ENCODE results near the gene SF3B3. TPM values are rescaled to one million over a fixed set of nuclear protein-coding genes. Genes with fewer than 3 reads are reported as not detected.

SF3B3 gene
- total RNA-seq, 1 experiment from 2014 or later, result 253 TPM

GRCh38 chr16:70494202-70494770 is 29.3 kb upstream of the SF3B3 start:
- H3K27ac ChIP-seq (ENCODE audit: low read length), result no peak overlapping the region
- H3K9me3 ChIP-seq (ENCODE audit: control insufficient read depth, insufficient read depth, low read depth, low read length), result no peaks in the 10 kb centered on the region
- no peak for DNase-seq (ENCODE audit: low read depth, low spot score)
- in situ Hi-C loops (cut with HindIII; ENCODE audit: low pct_unique_long_range_greater_than_20kb, low sequenced_read_pairs), result no loop called here
- no peaks in the 10 kb centered on the region for H3K27me3 ChIP-seq (ENCODE audit: control insufficient read depth, insufficient read depth, low read length)
- TF ChIP-seq CTCF (IDR thresholded peaks at IDR 0.05), result no peak
- TF ChIP-seq REST (IDR thresholded peaks at IDR 0.05; ENCODE audit: insufficient read depth in 1 of 2, low read depth in 2 of 2, low read length in 1 of 2), result no peak
- no peak for ATAC-seq
- intact Hi-C loops (cut with micrococcal nuclease; ENCODE audit: unreplicated experiment), result no loop called here
- H3K4me3 ChIP-seq (ENCODE audit: low read depth in 2 of 2, low read length in 2 of 2), result no peak overlapping the region
- peaks cover 4% of the 10 kb centered on the region; the same call in 1 of the 2 replicates for H3K36me3 ChIP-seq (ENCODE audit: control insufficient read depth, insufficient read depth, low read length)
- POLR2A ChIA-PET, result interaction anchor here (0.7 kb wide), 1 partner anchor 1422 kb away, joined by 9 read pairs; no protein-coding TSS in a partner anchor
- no TSS peak for BruUV-seq (replicated peaks)
- CTCF ChIA-PET, result no interaction called here
- H3K4me1 ChIP-seq (ENCODE audit: control insufficient read depth, insufficient read depth, low read length), result no peaks in the 10 kb centered on the region

- H3K27ac ChIP-seq (ENCODE audit: low read length), result no peak overlapping the region
- POLR2A ChIA-PET, result interaction anchor here (0.7 kb wide), 1 partner anchor 1421 kb away, joined by 9 read pairs; no protein-coding TSS in a partner anchor
- H3K27me3 ChIP-seq (ENCODE audit: control insufficient read depth, insufficient read depth, low read length), result no peaks in the 10 kb centered on the region
- no peak for TF ChIP-seq SIN3A (IDR thresholded peaks at IDR 0.05; ENCODE audit: borderline replicate concordance, insufficient read depth, low read depth, low read length)
- TF ChIP-seq CTCF (IDR thresholded peaks at IDR 0.05), result no peak
- DNase-seq (ENCODE audit: low read depth, low spot score), result no peak
- no peak for ATAC-seq
- H3K9me3 ChIP-seq (ENCODE audit: control insufficient read depth, insufficient read depth, low read depth, low read length), result no peaks in the 10 kb centered on the region
- intact Hi-C loops (cut with micrococcal nuclease; ENCODE audit: unreplicated experiment) (no loop called here), in situ Hi-C loops (cut with HindIII; ENCODE audit: low pct_unique_long_range_greater_than_20kb, low sequenced_read_pairs) (no loop called here)
- no TSS peak for BruUV-seq (replicated peaks)
- H3K36me3 ChIP-seq (ENCODE audit: control insufficient read depth, insufficient read depth, low read length), result peaks cover 4% of the 10 kb centered on the region; the same call in 1 of the 2 replicates
- CTCF ChIA-PET, result no interaction called here
- H3K4me3 ChIP-seq (ENCODE audit: low read depth in 2 of 2, low read length in 2 of 2), result no peak overlapping the region
- no peaks in the 10 kb centered on the region for H3K4me1 ChIP-seq (ENCODE audit: control insufficient read depth, insufficient read depth, low read length)
These were observed 28.8 kb upstream of the SF3B3 start for GRCh38 chr16:70494777-70495176.
